ENCODE results near the gene CLCN4.

The CLCN4 gene

GRCh38 chrX:10265775-10266174 is 109.0 kb downstream of the CLCN4 start:
- no peak for DNase-seq
- in situ Hi-C loops (cut with HindIII; ENCODE audit: low pct_ligation_motif_present, low pct_unique_long_range_greater_than_20kb, low sequenced_read_pairs): no loop called here

- in situ Hi-C loops (cut with HindIII; ENCODE audit: low pct_ligation_motif_present, low pct_unique_long_range_greater_than_20kb, low sequenced_read_pairs): no loop called here
- no peak for DNase-seq
These were observed 121.9 kb downstream of the CLCN4 start for GRCh38 chrX:10278716-10279115.

GRCh38 chrX:10280071-10280470 is 123.3 kb downstream of the CLCN4 start:
- in situ Hi-C loops (cut with HindIII; ENCODE audit: low pct_ligation_motif_present, low pct_unique_long_range_greater_than_20kb, low sequenced_read_pairs): no loop called here
- DNase-seq: no peak

- in situ Hi-C loops (cut with HindIII; ENCODE audit: low pct_ligation_motif_present, low pct_unique_long_range_greater_than_20kb, low sequenced_read_pairs): no loop called here
- no peak for DNase-seq
These were observed 125.7 kb downstream of the CLCN4 start for GRCh38 chrX:10282490-10282889.

- in situ Hi-C loops (cut with HindIII; ENCODE audit: low pct_ligation_motif_present, low pct_unique_long_range_greater_than_20kb, low sequenced_read_pairs): no loop called here
- no peak for DNase-seq
These were observed 129.4 kb downstream of the CLCN4 start for GRCh38 chrX:10286195-10286594.
